Ishikawa (cell line): ENCODE data around the gene COL28A1.

Experiments used
- EGR1 ChIP-seq: IDR thresholded peaks from 2 replicates; pipeline ENCODE4 v1.6.1; 2012
- EP300 ChIP-seq: IDR thresholded peaks from 2 replicates; pipeline ENCODE4 v1.6.1; 2012; ENCODE audit warnings: borderline replicate concordance
- TEAD4 ChIP-seq: IDR thresholded peaks from 2 replicates; pipeline ENCODE4 v1.6.1; 2012
- YY1 ChIP-seq: IDR thresholded peaks from 2 replicates; pipeline ENCODE4 v1.6.1; 2012; ENCODE audit warnings: low read depth
- TF ChIP-seq, protein P1 (sequence below): IDR thresholded peaks from 2 replicates; pipeline ENCODE4 v1.6.1; 2012; ENCODE audit warnings: low read depth, mild to moderate bottlenecking
- TF ChIP-seq, protein P2 (sequence below): IDR thresholded peaks from 2 replicates; pipeline ENCODE4 v1.6.1; 2012

DNA sequence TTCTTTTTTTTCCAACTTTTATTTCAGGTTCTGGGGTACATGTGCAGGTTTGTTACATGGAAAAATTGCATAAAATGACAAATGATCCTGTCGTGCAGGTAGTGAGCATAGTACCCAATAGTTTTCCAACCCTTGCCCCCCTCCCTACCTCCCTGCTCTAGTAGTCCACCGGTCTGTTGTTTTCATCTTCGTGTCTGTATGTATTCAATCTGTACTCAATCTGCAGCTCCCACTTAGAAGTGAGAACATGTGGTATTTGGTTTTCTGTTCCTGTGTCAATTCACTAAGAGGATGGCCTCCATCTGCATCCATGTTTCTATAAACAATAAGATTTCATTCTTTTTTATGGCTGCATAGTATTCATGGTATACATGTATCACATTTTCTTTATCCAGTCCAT, 202.1 kb downstream of the COL28A1 start:
- TF ChIP-seq, protein P1, sequence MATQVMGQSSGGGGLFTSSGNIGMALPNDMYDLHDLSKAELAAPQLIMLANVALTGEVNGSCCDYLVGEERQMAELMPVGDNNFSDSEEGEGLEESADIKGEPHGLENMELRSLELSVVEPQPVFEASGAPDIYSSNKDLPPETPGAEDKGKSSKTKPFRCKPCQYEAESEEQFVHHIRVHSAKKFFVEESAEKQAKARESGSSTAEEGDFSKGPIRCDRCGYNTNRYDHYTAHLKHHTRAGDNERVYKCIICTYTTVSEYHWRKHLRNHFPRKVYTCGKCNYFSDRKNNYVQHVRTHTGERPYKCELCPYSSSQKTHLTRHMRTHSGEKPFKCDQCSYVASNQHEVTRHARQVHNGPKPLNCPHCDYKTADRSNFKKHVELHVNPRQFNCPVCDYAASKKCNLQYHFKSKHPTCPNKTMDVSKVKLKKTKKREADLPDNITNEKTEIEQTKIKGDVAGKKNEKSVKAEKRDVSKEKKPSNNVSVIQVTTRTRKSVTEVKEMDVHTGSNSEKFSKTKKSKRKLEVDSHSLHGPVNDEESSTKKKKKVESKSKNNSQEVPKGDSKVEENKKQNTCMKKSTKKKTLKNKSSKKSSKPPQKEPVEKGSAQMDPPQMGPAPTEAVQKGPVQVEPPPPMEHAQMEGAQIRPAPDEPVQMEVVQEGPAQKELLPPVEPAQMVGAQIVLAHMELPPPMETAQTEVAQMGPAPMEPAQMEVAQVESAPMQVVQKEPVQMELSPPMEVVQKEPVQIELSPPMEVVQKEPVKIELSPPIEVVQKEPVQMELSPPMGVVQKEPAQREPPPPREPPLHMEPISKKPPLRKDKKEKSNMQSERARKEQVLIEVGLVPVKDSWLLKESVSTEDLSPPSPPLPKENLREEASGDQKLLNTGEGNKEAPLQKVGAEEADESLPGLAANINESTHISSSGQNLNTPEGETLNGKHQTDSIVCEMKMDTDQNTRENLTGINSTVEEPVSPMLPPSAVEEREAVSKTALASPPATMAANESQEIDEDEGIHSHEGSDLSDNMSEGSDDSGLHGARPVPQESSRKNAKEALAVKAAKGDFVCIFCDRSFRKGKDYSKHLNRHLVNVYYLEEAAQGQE = no peak
- TF ChIP-seq, protein P2, sequence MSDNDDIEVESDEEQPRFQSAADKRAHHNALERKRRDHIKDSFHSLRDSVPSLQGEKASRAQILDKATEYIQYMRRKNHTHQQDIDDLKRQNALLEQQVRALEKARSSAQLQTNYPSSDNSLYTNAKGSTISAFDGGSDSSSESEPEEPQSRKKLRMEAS = no peak
- TF ChIP-seq YY1 = no peak
- TF ChIP-seq EP300 = no peak
- no peak for TF ChIP-seq TEAD4
- no peak for TF ChIP-seq EGR1
